ENCODE measurements around the gene CSMD2. TPM values are rescaled to one million over a fixed set of nuclear protein-coding genes. Genes with fewer than 3 reads are reported as not detected.

The CSMD2 gene
- total RNA-seq, 1 experiment from 2014 or later = 0.22 TPM

DNA sequence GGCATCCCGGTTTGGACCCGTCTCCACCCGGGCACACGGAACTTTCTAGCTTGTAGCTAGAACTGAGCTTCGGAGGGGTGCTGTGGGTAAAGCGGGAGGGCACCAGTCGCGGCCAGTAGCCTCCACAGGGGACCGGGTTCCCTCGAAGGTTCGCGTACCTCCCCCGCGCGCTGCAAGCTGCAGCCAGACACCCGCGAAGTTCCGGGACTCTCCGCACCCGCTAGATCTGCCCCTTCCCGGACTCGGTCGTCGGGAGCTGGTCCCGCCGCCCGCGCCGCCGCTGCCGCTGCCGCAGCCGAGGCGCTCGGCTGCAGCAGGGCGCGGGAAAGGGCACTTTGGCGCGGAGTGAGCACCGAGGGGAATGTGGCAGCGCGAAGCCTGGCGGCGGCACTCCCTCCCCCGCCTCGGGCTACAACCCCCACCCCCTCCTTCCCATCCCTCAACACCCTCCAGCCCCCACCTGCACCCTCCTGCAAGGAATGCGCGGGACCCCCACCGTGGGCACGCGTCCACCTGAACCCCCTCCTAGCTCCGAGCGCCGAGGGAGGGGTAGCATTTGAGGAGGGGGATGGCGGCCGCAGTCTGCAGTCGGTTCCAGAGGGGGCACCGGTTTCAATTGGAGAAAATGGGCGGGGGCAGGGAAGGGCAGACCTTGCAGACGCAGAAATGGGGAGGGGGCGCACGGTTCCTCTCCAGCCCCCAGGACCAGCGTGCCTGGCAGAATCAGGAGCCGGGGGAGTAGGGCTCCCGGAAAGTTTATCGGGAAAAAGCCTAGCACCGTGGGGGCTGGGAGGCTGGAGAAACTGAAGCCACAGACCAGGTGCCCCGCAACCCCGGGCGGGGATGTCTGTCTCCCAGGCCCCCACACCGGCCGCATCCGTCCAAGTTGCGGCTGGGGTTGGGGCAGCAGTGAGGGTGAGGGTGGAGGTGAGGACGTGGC, 968 bp downstream of the CSMD2 start:
- ATAC-seq = no peak
- TF ChIP-seq ELF1 (IDR thresholded peaks at IDR 0.05; ENCODE audit: borderline replicate concordance, low read depth) = no peak
- no peak for TF ChIP-seq EZH2phosphoT487 (IDR thresholded peaks at IDR 0.05; ENCODE audit: borderline replicate concordance)
- no peak for TF ChIP-seq EGR1 (IDR thresholded peaks at IDR 0.05; ENCODE audit: low read depth)
- TF ChIP-seq CTCF (IDR thresholded peaks at IDR 0.05 in 2 of 3, conservative IDR thresholded peaks at IDR 0.05 in 1 of 3; ENCODE audit: borderline replicate concordance in 1 of 3, insufficient read depth in 1 of 3, low read depth in 2 of 3, low read length in 2 of 3) = no peak
- no peak for TF ChIP-seq SRF (IDR thresholded peaks at IDR 0.05; ENCODE audit: low read depth)
- TF ChIP-seq, protein P1, sequence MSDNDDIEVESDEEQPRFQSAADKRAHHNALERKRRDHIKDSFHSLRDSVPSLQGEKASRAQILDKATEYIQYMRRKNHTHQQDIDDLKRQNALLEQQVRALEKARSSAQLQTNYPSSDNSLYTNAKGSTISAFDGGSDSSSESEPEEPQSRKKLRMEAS (IDR thresholded peaks at IDR 0.05) = no peak
- TF ChIP-seq POLR2AphosphoS5 (IDR thresholded peaks at IDR 0.05; ENCODE audit: low read depth, low read length) = no peak
- TF ChIP-seq TCF7L2 (IDR thresholded peaks at IDR 0.05; ENCODE audit: borderline replicate concordance, extremely low read depth, insufficient read depth, insufficient read length) = no peak
- no peak for TF ChIP-seq SP1 (IDR thresholded peaks at IDR 0.05; ENCODE audit: low read depth)
- no peak for TF ChIP-seq FOSL1 (IDR thresholded peaks at IDR 0.05; ENCODE audit: low read depth)
- TF ChIP-seq, protein P2, sequence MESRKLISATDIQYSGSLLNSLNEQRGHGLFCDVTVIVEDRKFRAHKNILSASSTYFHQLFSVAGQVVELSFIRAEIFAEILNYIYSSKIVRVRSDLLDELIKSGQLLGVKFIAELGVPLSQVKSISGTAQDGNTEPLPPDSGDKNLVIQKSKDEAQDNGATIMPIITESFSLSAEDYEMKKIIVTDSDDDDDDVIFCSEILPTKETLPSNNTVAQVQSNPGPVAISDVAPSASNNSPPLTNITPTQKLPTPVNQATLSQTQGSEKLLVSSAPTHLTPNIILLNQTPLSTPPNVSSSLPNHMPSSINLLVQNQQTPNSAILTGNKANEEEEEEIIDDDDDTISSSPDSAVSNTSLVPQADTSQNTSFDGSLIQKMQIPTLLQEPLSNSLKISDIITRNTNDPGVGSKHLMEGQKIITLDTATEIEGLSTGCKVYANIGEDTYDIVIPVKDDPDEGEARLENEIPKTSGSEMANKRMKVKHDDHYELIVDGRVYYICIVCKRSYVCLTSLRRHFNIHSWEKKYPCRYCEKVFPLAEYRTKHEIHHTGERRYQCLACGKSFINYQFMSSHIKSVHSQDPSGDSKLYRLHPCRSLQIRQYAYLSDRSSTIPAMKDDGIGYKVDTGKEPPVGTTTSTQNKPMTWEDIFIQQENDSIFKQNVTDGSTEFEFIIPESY (IDR thresholded peaks at IDR 0.05; ENCODE audit: extremely low read depth, insufficient replicate concordance, low read length) = no peak
- TF ChIP-seq SIN3A (IDR thresholded peaks at IDR 0.05; ENCODE audit: low read depth) = no peak
- no peak for TF ChIP-seq ZFX (IDR thresholded peaks at IDR 0.05)
- H2AFZ ChIP-seq (ENCODE audit: low read depth, low read length, poor library complexity, severe bottlenecking) = no peak overlapping the region
- H3K27me3 ChIP-seq (ENCODE audit: insufficient read depth, low read length) = peaks cover 28% of the 10 kb centered on the region
- CTCF ChIA-PET = interaction anchor here (0.8 to 1.9 kb wide), 4 partner anchors 49 to 531 kb away, joined by 3 to 13 read pairs (median 9); no protein-coding TSS in a partner anchor
- peaks cover 0 to 4% of the 10 kb centered on the region in 2 experiments; a peak in 1 of 4 replicates for H3K4me1 ChIP-seq (ENCODE audit: control insufficient read depth in 1 of 2, insufficient read depth in 2 of 2, low read length in 2 of 2)
- no peaks in the 10 kb centered on the region for H3K9me2 ChIP-seq (ENCODE audit: insufficient read depth)
- BruUV-seq (replicated peaks) = no TSS peak
- H3K79me2 ChIP-seq (ENCODE audit: insufficient read depth, low read length) = no peaks in the 10 kb centered on the region
- H3K36me3 ChIP-seq (ENCODE audit: control insufficient read depth in 1 of 2, insufficient read depth in 2 of 2, low read length in 2 of 2) = no peaks in the 10 kb centered on the region
- intact Hi-C loops (cut with micrococcal nuclease) = loop anchor here (1.0 to 2.0 kb wide), 3 partner anchors 50 to 523 kb away; no protein-coding TSS in a partner anchor
- no peaks in the 10 kb centered on the region for H3K9me3 ChIP-seq (ENCODE audit: control insufficient read depth in 1 of 2, insufficient read depth in 1 of 2, low read depth in 1 of 2, low read length in 2 of 2)
- no peak overlapping the region for H3K4me3 ChIP-seq (replicated peaks in 1 of 2; ENCODE audit: low read depth in 1 of 2, low read length in 2 of 2)
- H3K4me2 ChIP-seq (ENCODE audit: low read length) = no peak overlapping the region
- POLR2A ChIA-PET = interaction anchor here (0.7 kb wide), 1 partner anchor 531 kb away, joined by 3 read pairs; no protein-coding TSS in a partner anchor
- RAD21 ChIA-PET (ENCODE audit: low non-redundant PET in 1 of 2, low total read pairs in 2 of 2, uncharacterized antibody in 2 of 2, unreplicated experiment in 2 of 2) = interaction anchor here in 1 of 2 experiments (0.5 to 1.0 kb wide), 2 partner anchors 9 to 531 kb away, joined by 3 to 4 read pairs; no protein-coding TSS in a partner anchor
- no peak overlapping the region for H3K27ac ChIP-seq (ENCODE audit: low read depth, low read length)
- no peaks in the 10 kb centered on the region for H4K20me1 ChIP-seq (ENCODE audit: insufficient read depth)
- no peak overlapping the region for H3K9ac ChIP-seq (ENCODE audit: low read length)
- DNase-seq (ENCODE audit: low read depth, low spot score) = no peak
